PFSK-1 (cell line): ENCODE results near the gene CCDC27.

ENCODE experiments used
- FOXP2 ChIP-seq: optimal IDR thresholded peaks from 2 replicates; pipeline ENCODE3; 2011; ENCODE audit warnings: borderline replicate concordance, control low read depth, inconsistent platforms; ENCODE audit not compliant: insufficient read depth; ENCODE audit errors: extremely low read length, extremely low read depth
- POLR2AphosphoS5 ChIP-seq: IDR thresholded peaks from 2 replicates; pipeline ENCODE4 v1.6.1; 2012; ENCODE audit warnings: low read depth, mild to moderate bottlenecking, control low read depth, low read length, moderate library complexity
- SIN3A ChIP-seq: IDR thresholded peaks from 2 replicates; pipeline ENCODE4 v1.6.1; 2012; ENCODE audit warnings: mild to moderate bottlenecking, low read length, moderate library complexity, borderline replicate concordance; ENCODE audit not compliant: insufficient read depth
- TAF1 ChIP-seq: IDR thresholded peaks from 2 replicates; pipeline ENCODE4 v1.6.1; 2012; ENCODE audit warnings: low read length, control low read depth, borderline replicate concordance; ENCODE audit not compliant: insufficient read depth
- TF ChIP-seq, protein P1 (sequence below), 2 experiments: IDR thresholded peaks; 2 replicates each; pipeline versions ENCODE4 v1.6.1 to v1.8.0; 2011 to 2012; ENCODE audit warnings: low read depth in 2 of 2, low read length in 2 of 2, control low read depth in 1 of 2, inconsistent platforms in 1 of 2, mild to moderate bottlenecking in 1 of 2, moderate library complexity in 1 of 2; ENCODE audit not compliant: insufficient read depth in 1 of 2

The CCDC27 gene

DNA sequence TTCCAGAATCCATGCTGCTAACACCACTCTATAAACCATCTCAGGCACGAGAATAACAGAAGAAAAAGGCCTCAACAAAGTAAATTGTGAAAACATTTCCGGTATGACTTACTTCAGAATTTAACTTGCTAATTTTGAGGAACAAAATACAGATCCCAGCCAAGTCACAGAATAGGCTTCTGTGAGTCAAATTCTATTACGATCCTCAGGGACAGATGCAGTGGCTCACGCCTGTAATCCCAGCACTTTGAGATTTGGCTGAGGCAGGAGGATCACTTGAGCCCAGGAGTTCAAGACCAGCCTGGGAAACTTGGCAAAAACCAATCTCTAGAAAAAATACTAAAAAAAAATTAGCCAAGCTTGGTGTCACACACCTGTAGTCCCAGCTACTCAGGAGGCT is 8.8 kb upstream of the CCDC27 start:
- TF ChIP-seq SIN3A: no peak
- TF ChIP-seq POLR2AphosphoS5: no peak
- TF ChIP-seq, protein P1, sequence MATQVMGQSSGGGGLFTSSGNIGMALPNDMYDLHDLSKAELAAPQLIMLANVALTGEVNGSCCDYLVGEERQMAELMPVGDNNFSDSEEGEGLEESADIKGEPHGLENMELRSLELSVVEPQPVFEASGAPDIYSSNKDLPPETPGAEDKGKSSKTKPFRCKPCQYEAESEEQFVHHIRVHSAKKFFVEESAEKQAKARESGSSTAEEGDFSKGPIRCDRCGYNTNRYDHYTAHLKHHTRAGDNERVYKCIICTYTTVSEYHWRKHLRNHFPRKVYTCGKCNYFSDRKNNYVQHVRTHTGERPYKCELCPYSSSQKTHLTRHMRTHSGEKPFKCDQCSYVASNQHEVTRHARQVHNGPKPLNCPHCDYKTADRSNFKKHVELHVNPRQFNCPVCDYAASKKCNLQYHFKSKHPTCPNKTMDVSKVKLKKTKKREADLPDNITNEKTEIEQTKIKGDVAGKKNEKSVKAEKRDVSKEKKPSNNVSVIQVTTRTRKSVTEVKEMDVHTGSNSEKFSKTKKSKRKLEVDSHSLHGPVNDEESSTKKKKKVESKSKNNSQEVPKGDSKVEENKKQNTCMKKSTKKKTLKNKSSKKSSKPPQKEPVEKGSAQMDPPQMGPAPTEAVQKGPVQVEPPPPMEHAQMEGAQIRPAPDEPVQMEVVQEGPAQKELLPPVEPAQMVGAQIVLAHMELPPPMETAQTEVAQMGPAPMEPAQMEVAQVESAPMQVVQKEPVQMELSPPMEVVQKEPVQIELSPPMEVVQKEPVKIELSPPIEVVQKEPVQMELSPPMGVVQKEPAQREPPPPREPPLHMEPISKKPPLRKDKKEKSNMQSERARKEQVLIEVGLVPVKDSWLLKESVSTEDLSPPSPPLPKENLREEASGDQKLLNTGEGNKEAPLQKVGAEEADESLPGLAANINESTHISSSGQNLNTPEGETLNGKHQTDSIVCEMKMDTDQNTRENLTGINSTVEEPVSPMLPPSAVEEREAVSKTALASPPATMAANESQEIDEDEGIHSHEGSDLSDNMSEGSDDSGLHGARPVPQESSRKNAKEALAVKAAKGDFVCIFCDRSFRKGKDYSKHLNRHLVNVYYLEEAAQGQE (IDR thresholded peaks at IDR 0.05; ENCODE audit: insufficient read depth in 1 of 2, low read depth in 2 of 2, low read length in 2 of 2): no peak
- no peak for TF ChIP-seq TAF1
- TF ChIP-seq FOXP2: no peak

DNA sequence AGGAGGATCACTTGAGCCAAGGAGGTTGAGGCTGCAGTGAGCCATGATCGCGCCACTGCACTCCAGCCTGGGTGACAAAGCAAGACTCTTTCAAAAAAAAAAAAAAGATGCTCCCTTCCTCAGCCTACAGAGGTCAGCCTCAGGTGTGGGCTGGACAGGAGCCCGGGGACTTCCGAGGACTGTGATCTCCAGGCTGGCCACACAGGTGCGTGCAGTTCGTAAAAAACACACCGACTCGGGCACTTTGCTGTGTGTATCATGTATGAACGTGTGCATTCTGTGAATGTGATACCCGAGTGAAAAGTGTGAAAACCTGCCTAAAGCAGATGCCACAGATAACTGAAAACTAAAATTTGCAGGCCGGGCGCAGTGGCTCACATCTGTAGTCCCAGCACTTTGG is 8.4 kb upstream of the CCDC27 start:
- TF ChIP-seq, protein P1 (IDR thresholded peaks at IDR 0.05; ENCODE audit: insufficient read depth in 1 of 2, low read depth in 2 of 2, low read length in 2 of 2): no peak
- TF ChIP-seq SIN3A (no peak), TAF1 (no peak), FOXP2 (no peak), POLR2AphosphoS5 (no peak)

DNA sequence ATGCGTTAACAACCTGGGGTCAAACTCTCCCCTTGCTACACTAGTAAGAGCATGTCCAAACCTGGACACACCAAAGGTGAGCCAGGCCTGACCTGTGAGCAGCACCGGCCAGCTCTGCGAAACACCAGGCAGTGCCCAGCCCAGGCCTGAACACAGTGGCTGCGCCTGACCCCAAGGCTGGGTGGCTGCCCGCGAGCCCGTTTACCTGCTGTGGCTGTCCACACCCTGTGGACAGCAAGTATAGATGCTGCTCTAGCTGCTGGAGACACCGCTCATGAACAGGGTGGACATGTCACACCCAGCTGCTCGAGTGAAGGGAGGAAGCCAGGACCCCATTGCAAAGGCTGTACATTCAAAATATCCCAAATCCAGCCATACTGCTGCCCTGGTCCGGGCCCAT is 7.6 kb upstream of the CCDC27 start:
- TF ChIP-seq FOXP2 (no peak), TAF1 (no peak), SIN3A (no peak), POLR2AphosphoS5 (no peak)
- TF ChIP-seq, protein P1 (IDR thresholded peaks at IDR 0.05; ENCODE audit: insufficient read depth in 1 of 2, low read depth in 2 of 2, low read length in 2 of 2): no peak

DNA sequence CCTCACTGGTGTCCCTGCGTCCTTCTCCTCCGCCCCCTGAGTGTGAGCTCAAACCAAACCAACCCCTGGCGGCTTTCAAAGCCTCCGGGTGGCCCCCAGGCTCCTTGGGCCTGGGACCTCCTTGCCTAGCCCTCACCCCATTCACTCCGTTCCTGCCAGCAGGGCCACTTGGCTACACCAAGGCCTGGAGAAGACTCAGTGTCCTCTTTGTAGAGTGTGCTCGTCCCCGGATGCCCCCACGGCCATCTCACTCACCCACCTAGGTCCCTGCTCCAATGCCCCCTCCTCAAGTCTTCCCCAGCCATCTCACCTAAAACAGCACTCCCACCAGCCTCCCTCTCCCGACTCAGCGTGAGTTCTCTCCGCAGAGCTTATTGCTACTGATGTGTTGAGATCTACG is 7.2 kb upstream of the CCDC27 start:
- TF ChIP-seq FOXP2: no peak
- no peak for TF ChIP-seq POLR2AphosphoS5
- no peak for TF ChIP-seq TAF1

DNA sequence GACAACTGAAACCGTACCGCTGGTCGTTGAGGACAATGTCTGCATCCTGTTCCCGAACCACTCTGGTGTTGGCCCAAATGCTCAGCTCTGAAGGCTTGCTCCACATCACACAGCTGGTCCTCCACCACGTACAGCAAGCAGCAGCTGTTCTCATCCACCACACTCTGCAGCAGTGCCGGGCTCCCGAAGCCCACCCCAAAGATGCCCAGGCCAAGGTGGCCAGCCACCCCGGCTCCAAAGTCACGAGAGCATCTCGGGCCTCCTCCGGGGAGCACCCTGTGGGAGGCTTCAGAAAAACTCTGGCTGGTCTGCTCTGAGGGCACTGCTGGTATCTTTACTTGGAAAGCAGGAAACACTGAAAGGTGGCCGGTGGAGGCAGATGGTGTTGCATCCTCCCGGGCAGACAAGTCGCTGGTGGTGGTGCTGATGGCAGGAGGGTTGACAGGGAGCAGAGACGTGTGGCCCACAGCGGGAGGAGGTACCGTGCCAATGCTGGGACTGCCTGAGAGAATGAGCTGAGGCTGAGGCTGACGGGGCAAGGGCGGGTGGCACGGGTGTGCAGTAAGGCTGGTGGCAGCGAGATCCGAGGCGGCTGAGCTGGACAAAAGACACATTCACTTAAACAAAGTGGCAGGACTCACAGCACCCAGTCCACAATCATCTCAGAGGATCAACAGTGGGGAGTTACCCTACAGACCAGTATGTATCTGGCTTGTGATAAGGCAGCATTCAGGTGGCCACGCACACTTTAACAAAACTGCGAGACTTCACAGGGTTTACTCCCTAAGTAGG is 6.5 kb upstream of the CCDC27 start:
- TF ChIP-seq, protein P1 (IDR thresholded peaks at IDR 0.05; ENCODE audit: insufficient read depth in 1 of 2, low read depth in 2 of 2, low read length in 2 of 2): no peak
- no peak for TF ChIP-seq TAF1
- TF ChIP-seq FOXP2: no peak
- TF ChIP-seq POLR2AphosphoS5: no peak
- TF ChIP-seq SIN3A: no peak
